IMR-90 (cell line): ENCODE results near the gene KLHL8. TPM values are rescaled to one million over a fixed set of nuclear protein-coding genes. Genes with fewer than 3 reads are reported as not detected.

ENCODE experiments used
- ATAC-seq: fragments of 200-7000 bp; cut with Tn5 transposase; 2 replicates; pipeline ENCODE4 v1.9.1; 2020; ENCODE audit warnings: low read depth, mild to moderate bottlenecking, moderate library complexity
- BruUV-seq: library from RNA; stranded (reverse); fragments of 400-500 nt; replicated peaks from 2 replicates; lab custom pipeline; 2021; lab: Mats Ljungman, UMichigan
- CTCF ChIA-PET: fragments of 300-600 bp; formaldehyde crosslinking; extraction: SDS; loops from one replicate; lab custom pipeline; 2021; ENCODE audit warnings: antibody characterized with exemption; lab: Yijun Ruan, JAX
- POLR2A ChIA-PET: fragments of 300-600 bp; sonication (Branson Sonifier 250); formaldehyde crosslinking; loops from one replicate; lab custom pipeline; 2022; ENCODE audit warnings: antibody characterized with exemption; ENCODE audit not compliant: unreplicated experiment; lab: Charles Lee
- DNase-seq: peaks from one replicate; pipeline ENCODE4 v3.0.0; 2013
- H2AFZ ChIP-seq: replicated peaks from 2 replicates; pipeline ENCODE3; 2013; ENCODE audit warnings: low read length, mild to moderate bottlenecking; ENCODE audit not compliant: poor library complexity
- H2AK5ac ChIP-seq: 2 replicates; pipeline ENCODE4 v1.6.1; 2013; ENCODE audit warnings: low read depth, low read length, inconsistent platforms
- H2AK9ac ChIP-seq: replicated peaks from 2 replicates; pipeline ENCODE3; 2013; ENCODE audit warnings: mild to moderate bottlenecking, low read depth, low read length, moderate library complexity; ENCODE audit not compliant: poor library complexity
- H2BK120ac ChIP-seq: 2 replicates; pipeline ENCODE4 v1.6.1; 2013; ENCODE audit warnings: low read depth, low read length, inconsistent platforms
- H2BK15ac ChIP-seq: 3 replicates; pipeline ENCODE4 v1.6.1; 2013; ENCODE audit warnings: low read depth, low read length, inconsistent platforms
- H2BK20ac ChIP-seq: 2 replicates; pipeline ENCODE4 v1.6.1; 2013; ENCODE audit warnings: low read depth, mild to moderate bottlenecking, inconsistent platforms, low read length, moderate library complexity
- H2BK5ac ChIP-seq: 2 replicates; pipeline ENCODE4 v1.6.1; 2013; ENCODE audit warnings: mild to moderate bottlenecking, low read depth, low read length, inconsistent platforms; ENCODE audit not compliant: poor library complexity, severe bottlenecking
- H3K14ac ChIP-seq: replicated peaks from 2 replicates; pipeline ENCODE4 v1.6.1; 2013; ENCODE audit warnings: low read depth, low read length, inconsistent platforms
- H3K18ac ChIP-seq: 2 replicates; pipeline ENCODE4 v1.6.1; 2013; ENCODE audit warnings: low read depth, low read length, control low read depth
- H3K23ac ChIP-seq: 2 replicates; pipeline ENCODE4 v1.6.1; 2013; ENCODE audit warnings: low read depth, low read length, inconsistent platforms
- H3K27ac ChIP-seq: 2 replicates; pipeline ENCODE4 v1.5.1; 2013; ENCODE audit warnings: mild to moderate bottlenecking, control low read depth, low read length; ENCODE audit not compliant: insufficient read depth
- H3K27me3 ChIP-seq: 2 replicates; pipeline ENCODE4 v1.6.1; 2013; ENCODE audit warnings: low read length; ENCODE audit not compliant: control insufficient read depth, insufficient read depth
- H3K36me3 ChIP-seq: 2 replicates; pipeline ENCODE4 v1.6.1; 2013; ENCODE audit warnings: low read length, mixed read lengths; ENCODE audit not compliant: control insufficient read depth, insufficient read depth
- H3K4ac ChIP-seq: 2 replicates; pipeline ENCODE4 v1.6.1; 2013; ENCODE audit warnings: low read depth, low read length, inconsistent platforms
- H3K4me1 ChIP-seq: 2 replicates; pipeline ENCODE4 v1.6.1; 2013; ENCODE audit warnings: low read length, mixed read lengths; ENCODE audit not compliant: control insufficient read depth, insufficient read depth
- H3K4me2 ChIP-seq: 2 replicates; pipeline ENCODE4 v1.6.1; 2013; ENCODE audit warnings: low read depth, mild to moderate bottlenecking, control low read depth, low read length, moderate library complexity
- H3K4me3 ChIP-seq: 2 replicates; pipeline ENCODE4 v1.5.1; 2013; ENCODE audit warnings: low read depth, mild to moderate bottlenecking, control low read depth, low read length, moderate library complexity; ENCODE audit not compliant: insufficient read depth
- H3K56ac ChIP-seq: 2 replicates; pipeline ENCODE4 v1.6.1; 2013; ENCODE audit warnings: low read length, inconsistent platforms; ENCODE audit not compliant: insufficient read depth; ENCODE audit errors: extremely low read depth
- H3K79me1 ChIP-seq, 2 experiments: 2 replicates each; pipeline ENCODE4 v1.6.1; 2013; ENCODE audit warnings: low read length in 2 of 2, inconsistent platforms in 1 of 2, low read depth in 1 of 2
- H3K9ac ChIP-seq: 2 replicates; pipeline ENCODE4 v1.6.1; 2013; ENCODE audit warnings: low read depth, low read length, control low read depth
- H3K9me1 ChIP-seq: 2 replicates; pipeline ENCODE4 v1.6.1; 2013; ENCODE audit warnings: low read length, inconsistent platforms; ENCODE audit not compliant: insufficient read depth
- H3K9me3 ChIP-seq: 2 replicates; pipeline ENCODE4 v1.6.1; 2013; ENCODE audit warnings: low read length; ENCODE audit not compliant: control insufficient read depth, insufficient read depth
- H4K20me1 ChIP-seq: 2 replicates; pipeline ENCODE4 v1.6.1; 2013; ENCODE audit warnings: low read length, inconsistent platforms; ENCODE audit not compliant: insufficient read depth
- H4K5ac ChIP-seq: 2 replicates; pipeline ENCODE4 v1.6.1; 2013; ENCODE audit warnings: mild to moderate bottlenecking, low read depth, low read length, control low read depth
- H4K8ac ChIP-seq, 2 experiments: 2 replicates each; pipeline ENCODE4 v1.6.1; 2013; ENCODE audit warnings: low read depth in 2 of 2, low read length in 2 of 2, control low read depth in 1 of 2, inconsistent platforms in 1 of 2
- H4K91ac ChIP-seq: 2 replicates; pipeline ENCODE4 v1.6.1; 2013; ENCODE audit warnings: low read depth, low read length, inconsistent platforms; ENCODE audit not compliant: insufficient read depth
- BHLHE40 ChIP-seq: fragments of 150-350 bp; IDR thresholded peaks from 2 replicates; pipeline ENCODE4 v1.6.1; 2016; ENCODE audit warnings: mild to moderate bottlenecking, low read depth, low read length
- CEBPB ChIP-seq: IDR thresholded peaks from 2 replicates; pipeline ENCODE4 v1.6.1; 2012; ENCODE audit warnings: low read depth, low read length, improper control_type of control experiment
- CHD1 ChIP-seq: IDR thresholded peaks from 2 replicates; pipeline ENCODE4 v1.6.1; 2012; ENCODE audit warnings: low read depth, low read length, improper control_type of control experiment
- FOS ChIP-seq: fragments of 150-350 bp; IDR thresholded peaks from 2 replicates; pipeline ENCODE4 v1.6.1; 2016; ENCODE audit warnings: low read depth, low read length
- MAFK ChIP-seq: IDR thresholded peaks from 2 replicates; pipeline ENCODE4 v1.6.1; 2012; ENCODE audit warnings: low read depth, low read length, improper control_type of control experiment
- MAZ ChIP-seq: IDR thresholded peaks from 2 replicates; pipeline ENCODE4 v1.6.1; 2012; ENCODE audit warnings: low read depth, mild to moderate bottlenecking, low read length, improper control_type of control experiment, moderate library complexity, borderline replicate concordance
- MXI1 ChIP-seq: IDR thresholded peaks from 2 replicates; pipeline ENCODE4 v1.6.1; 2012; ENCODE audit warnings: low read depth, mild to moderate bottlenecking, low read length, moderate library complexity, borderline replicate concordance
- NFE2L2 ChIP-seq: fragments of 150-350 bp; IDR thresholded peaks from 2 replicates; pipeline ENCODE4 v1.6.1; 2016; ENCODE audit warnings: low read depth, mild to moderate bottlenecking, low read length
- POLR2A ChIP-seq: IDR thresholded peaks from 2 replicates; pipeline ENCODE4 v1.6.1; 2012; ENCODE audit warnings: mild to moderate bottlenecking, low read depth, low read length
- RAD21 ChIP-seq: IDR thresholded peaks from 2 replicates; pipeline ENCODE4 v1.6.1; 2012; ENCODE audit warnings: low read length, improper control_type of control experiment
- RCOR1 ChIP-seq: IDR thresholded peaks from 2 replicates; pipeline ENCODE4 v1.6.1; 2012; ENCODE audit warnings: mild to moderate bottlenecking, low read length, improper control_type of control experiment; ENCODE audit not compliant: insufficient replicate concordance
- RFX5 ChIP-seq: IDR thresholded peaks from 2 replicates; pipeline ENCODE4 v1.8.0; 2012; ENCODE audit warnings: low read depth, mild to moderate bottlenecking, low read length, moderate library complexity
- SMC3 ChIP-seq: fragments of 150-350 bp; IDR thresholded peaks from 2 replicates; pipeline ENCODE4 v1.6.1; 2016; ENCODE audit warnings: low read depth, mild to moderate bottlenecking, antibody characterized with exemption, low read length, moderate library complexity
- WGBS, 2 experiments: methylation state at CpG; one replicate each; pipeline versions ENCODE4 v1.1.5 to v1.1.7; 2013; ENCODE audit warnings: missing lambda C conversion rate in 2 of 2; ENCODE audit not compliant: insufficient read length in 1 of 2; ENCODE audit errors: extremely low coverage in 2 of 2; 5-methylcytosine and 5-hydroxymethylcytosine counted together
- dilution Hi-C: fragments of 300-500 bp; cut with HindIII; formaldehyde crosslinking; loops from one replicate; pipeline ENCODE4 v1.14.3; 2018; ENCODE audit warnings: low sequenced_read_pairs; ENCODE audit not compliant: unreplicated experiment
- in situ Hi-C: fragments of 300-500 bp; cut with MboI; formaldehyde crosslinking; loops from 3 replicates; pipeline ENCODE4 v1.14.3; 2019; ENCODE audit warnings: low sequenced_read_pairs, inconsistent platforms, mixed read lengths
- intact Hi-C: fragments of 100-400 bp; cut with micrococcal nuclease; formaldehyde crosslinking; loops from 2 replicates; pipeline ENCODE4 v1.10.0; 2022
- polyA plus RNA-seq, 3 experiments: library from polyadenylated mRNA; depleted of rRNA; stranded (reverse); fragments of >200 nt; gene quantifications; 2 replicates each; pipeline ENCODE4 v1.2.3, GENCODE V29; 2012; ENCODE audit warnings: low replicate concordance in 1 of 3
- total RNA-seq: library from RNA; depleted of rRNA; stranded (reverse); fragments of >200 nt; gene quantifications from 2 replicates; pipeline ENCODE4 v1.2.3, GENCODE V29; 2012
- TF ChIP-seq, protein P1 (sequence below): conservative IDR thresholded peaks from 2 replicates; pipeline ENCODE4 v1.5.1; 2012; ENCODE audit warnings: mild to moderate bottlenecking, low read depth, low read length, improper control_type of control experiment
- TF ChIP-seq, protein P2 (sequence below): fragments of 150-350 bp; IDR thresholded peaks from 2 replicates; pipeline ENCODE4 v1.6.1; 2016; ENCODE audit warnings: low read depth, mild to moderate bottlenecking, low read length, moderate library complexity, borderline replicate concordance
- TF ChIP-seq, protein P3 (sequence below): fragments of 150-350 bp; IDR thresholded peaks from 2 replicates; pipeline ENCODE4 v1.6.1; 2017; ENCODE audit warnings: mild to moderate bottlenecking, antibody characterized with exemption, low read length, low read depth

Gene KLHL8
- total and polyA plus RNA-seq, 2 of the 4 experiments (the other 2 are of a cell fraction): 3.1 to 9.5 TPM

DNA sequence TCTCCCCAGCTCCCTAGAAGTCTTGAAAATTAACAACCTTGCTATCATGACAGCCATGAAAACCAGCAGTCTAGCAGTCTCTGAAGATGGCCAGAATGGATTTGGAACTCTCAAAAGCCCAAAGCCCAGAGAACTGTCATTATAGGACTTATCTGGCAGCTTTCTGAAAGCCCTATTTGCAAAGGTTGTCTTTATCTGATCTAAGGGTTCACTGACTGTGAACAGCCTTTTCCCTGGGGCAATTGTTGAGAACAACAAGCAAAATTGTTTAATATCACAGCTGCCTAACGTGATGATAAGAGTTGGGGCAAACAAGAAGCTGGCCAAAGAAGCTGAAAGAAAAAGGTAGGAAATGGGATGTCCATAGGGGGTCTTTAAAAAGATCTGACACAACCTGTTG is 20.9 kb upstream of the KLHL8 start:
- TF ChIP-seq MAZ (no peak), FOS (no peak), RAD21 (no peak), NFE2L2 (no peak), CHD1 (no peak), POLR2A (no peak), MXI1 (no peak), SMC3 (no peak), RFX5 (no peak), CEBPB (no peak), RCOR1 (no peak), MAFK (no peak), BHLHE40 (no peak)
- TF ChIP-seq, protein P1, sequence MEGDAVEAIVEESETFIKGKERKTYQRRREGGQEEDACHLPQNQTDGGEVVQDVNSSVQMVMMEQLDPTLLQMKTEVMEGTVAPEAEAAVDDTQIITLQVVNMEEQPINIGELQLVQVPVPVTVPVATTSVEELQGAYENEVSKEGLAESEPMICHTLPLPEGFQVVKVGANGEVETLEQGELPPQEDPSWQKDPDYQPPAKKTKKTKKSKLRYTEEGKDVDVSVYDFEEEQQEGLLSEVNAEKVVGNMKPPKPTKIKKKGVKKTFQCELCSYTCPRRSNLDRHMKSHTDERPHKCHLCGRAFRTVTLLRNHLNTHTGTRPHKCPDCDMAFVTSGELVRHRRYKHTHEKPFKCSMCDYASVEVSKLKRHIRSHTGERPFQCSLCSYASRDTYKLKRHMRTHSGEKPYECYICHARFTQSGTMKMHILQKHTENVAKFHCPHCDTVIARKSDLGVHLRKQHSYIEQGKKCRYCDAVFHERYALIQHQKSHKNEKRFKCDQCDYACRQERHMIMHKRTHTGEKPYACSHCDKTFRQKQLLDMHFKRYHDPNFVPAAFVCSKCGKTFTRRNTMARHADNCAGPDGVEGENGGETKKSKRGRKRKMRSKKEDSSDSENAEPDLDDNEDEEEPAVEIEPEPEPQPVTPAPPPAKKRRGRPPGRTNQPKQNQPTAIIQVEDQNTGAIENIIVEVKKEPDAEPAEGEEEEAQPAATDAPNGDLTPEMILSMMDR: no peak
- TF ChIP-seq, protein P2, sequence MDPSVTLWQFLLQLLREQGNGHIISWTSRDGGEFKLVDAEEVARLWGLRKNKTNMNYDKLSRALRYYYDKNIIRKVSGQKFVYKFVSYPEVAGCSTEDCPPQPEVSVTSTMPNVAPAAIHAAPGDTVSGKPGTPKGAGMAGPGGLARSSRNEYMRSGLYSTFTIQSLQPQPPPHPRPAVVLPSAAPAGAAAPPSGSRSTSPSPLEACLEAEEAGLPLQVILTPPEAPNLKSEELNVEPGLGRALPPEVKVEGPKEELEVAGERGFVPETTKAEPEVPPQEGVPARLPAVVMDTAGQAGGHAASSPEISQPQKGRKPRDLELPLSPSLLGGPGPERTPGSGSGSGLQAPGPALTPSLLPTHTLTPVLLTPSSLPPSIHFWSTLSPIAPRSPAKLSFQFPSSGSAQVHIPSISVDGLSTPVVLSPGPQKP: no peak
- TF ChIP-seq, protein P3, sequence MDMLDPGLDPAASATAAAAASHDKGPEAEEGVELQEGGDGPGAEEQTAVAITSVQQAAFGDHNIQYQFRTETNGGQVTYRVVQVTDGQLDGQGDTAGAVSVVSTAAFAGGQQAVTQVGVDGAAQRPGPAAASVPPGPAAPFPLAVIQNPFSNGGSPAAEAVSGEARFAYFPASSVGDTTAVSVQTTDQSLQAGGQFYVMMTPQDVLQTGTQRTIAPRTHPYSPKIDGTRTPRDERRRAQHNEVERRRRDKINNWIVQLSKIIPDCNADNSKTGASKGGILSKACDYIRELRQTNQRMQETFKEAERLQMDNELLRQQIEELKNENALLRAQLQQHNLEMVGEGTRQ: no peak
- no peak overlapping the region for H2AK5ac ChIP-seq
- H3K9me3 ChIP-seq: peaks cover 5% of the 10 kb centered on the region
- H3K23ac ChIP-seq: no peak overlapping the region
- BruUV-seq: no TSS peak
- H2BK5ac ChIP-seq: no peak overlapping the region
- H4K8ac ChIP-seq: no peak overlapping the region
- no peaks in the 10 kb centered on the region for H3K79me1 ChIP-seq
- no peaks in the 10 kb centered on the region for H4K20me1 ChIP-seq
- DNase-seq (no peak), ATAC-seq (no peak)
- no peak overlapping the region for H2BK15ac ChIP-seq
- H3K14ac ChIP-seq: no peak overlapping the region
- CTCF ChIA-PET: interaction anchor here (1.9 kb wide), 1 partner anchor 91 kb away, joined by 8 read pairs; no protein-coding TSS in a partner anchor
- no peak overlapping the region for H4K91ac ChIP-seq
- no peaks in the 10 kb centered on the region for H3K27me3 ChIP-seq
- H3K27ac ChIP-seq: no peak overlapping the region
- no peak overlapping the region for H2BK120ac ChIP-seq
- no peak overlapping the region for H3K56ac ChIP-seq
- POLR2A ChIA-PET: no interaction called here
- H3K4me1 ChIP-seq: peaks cover 2% of the 10 kb centered on the region; the same call in 1 of the 2 replicates
- intact Hi-C loops: no loop called here
- no peak overlapping the region for H3K4ac ChIP-seq
- dilution Hi-C loops: no loop called here
- no peaks in the 10 kb centered on the region for H3K9me1 ChIP-seq
- H3K4me2 ChIP-seq: no peak overlapping the region
- H3K4me3 ChIP-seq: no peak overlapping the region
- H2AK9ac ChIP-seq: no peak overlapping the region
- in situ Hi-C loops: loop anchor here (25.0 kb wide), 1 partner anchor 729 kb away; no protein-coding TSS in a partner anchor
- no peak overlapping the region for H4K5ac ChIP-seq
- H3K36me3 ChIP-seq: no peaks in the 10 kb centered on the region
- H2AFZ ChIP-seq: no peak overlapping the region
- no peak overlapping the region for H3K9ac ChIP-seq
- no peak overlapping the region for H3K18ac ChIP-seq
- H2BK20ac ChIP-seq: no peak overlapping the region
- no CpG with 5 or more reads among the region's 1 CpG for WGBS, 2 experiments
